Liver (tissue), 9 donors: ENCODE measurements around the gene PPP1R2. TPM values are rescaled to one million over a fixed set of nuclear protein-coding genes. Genes with fewer than 3 reads are reported as not detected.

Experiments used
- DNase-seq: peaks from one replicate; pipeline ENCODE4 v3.0.0-alpha.2; 2017; ENCODE audit warnings: low spot score
- H3K27ac ChIP-seq, 2 donors: one replicate each; pipeline ENCODE4 v1.7.0; 2013; ENCODE audit warnings: inconsistent platforms in 2 of 2, low read length in 2 of 2, control low read depth in 1 of 2, low read depth in 1 of 2, mild to moderate bottlenecking in 1 of 2
- H3K27me3 ChIP-seq, 4 donors: one replicate each; pipeline versions ENCODE4 v1.6.1 to v1.7.0; 2013; ENCODE audit warnings: low read length in 3 of 4, inconsistent platforms in 1 of 4, mild to moderate bottlenecking in 1 of 4, moderate library complexity in 1 of 4; ENCODE audit not compliant: control insufficient read depth in 4 of 4, insufficient read depth in 4 of 4
- H3K36me3 ChIP-seq, 4 donors: one replicate each; pipeline versions ENCODE4 v1.6.1 to v1.7.0; 2013; ENCODE audit warnings: low read length in 3 of 4, mild to moderate bottlenecking in 3 of 4, low read depth in 1 of 4, moderate library complexity in 1 of 4; ENCODE audit not compliant: control insufficient read depth in 4 of 4, insufficient read depth in 3 of 4
- H3K4me1 ChIP-seq, 4 donors: one replicate each; pipeline versions ENCODE4 v1.6.1 to v1.7.0; 2013; ENCODE audit warnings: low read length in 3 of 4, mild to moderate bottlenecking in 3 of 4, moderate library complexity in 1 of 4; ENCODE audit not compliant: control insufficient read depth in 4 of 4, insufficient read depth in 4 of 4
- H3K4me3 ChIP-seq, 3 donors: one replicate each; pipeline versions ENCODE4 v1.6.1 to v1.7.0; 2013; ENCODE audit warnings: low read length in 3 of 3, control low read depth in 1 of 3, low read depth in 1 of 3, mild to moderate bottlenecking in 1 of 3
- H3K9ac ChIP-seq, 2 donors: one replicate each; pipeline ENCODE4 v1.7.0; 2013; ENCODE audit warnings: low read length in 2 of 2, mild to moderate bottlenecking in 2 of 2, moderate library complexity in 2 of 2, control low read depth in 1 of 2, low read depth in 1 of 2
- H3K9me3 ChIP-seq, 4 donors: one replicate each; pipeline versions ENCODE4 v1.6.1 to v1.7.0; 2013; ENCODE audit warnings: low read length in 3 of 4; ENCODE audit not compliant: control insufficient read depth in 4 of 4
- ATF3 ChIP-seq: IDR thresholded peaks from 2 replicates; pipeline ENCODE4 v1.6.1; 2016; ENCODE audit warnings: antibody characterized with exemption
- EGR1 ChIP-seq, 2 donors: IDR thresholded peaks; 2 replicates each; pipeline ENCODE4 v1.6.1; 2016 to 2018; ENCODE audit warnings: antibody characterized with exemption in 2 of 2, low read depth in 2 of 2
- FOXA1 ChIP-seq: IDR thresholded peaks from 2 replicates; pipeline ENCODE4 v1.6.1; 2016; ENCODE audit warnings: antibody characterized with exemption
- FOXA2 ChIP-seq: IDR thresholded peaks from 2 replicates; pipeline ENCODE4 v1.6.1; 2016; ENCODE audit warnings: antibody characterized with exemption
- GABPA ChIP-seq, 2 donors: IDR thresholded peaks in 1 of 2; conservative IDR thresholded peaks in 1 of 2; 2 replicates each; pipeline ENCODE4 v1.6.1; 2016; ENCODE audit warnings: antibody characterized with exemption in 2 of 2, mild to moderate bottlenecking in 1 of 2, moderate library complexity in 1 of 2
- HNF4A ChIP-seq, 2 donors: conservative IDR thresholded peaks; 2 replicates each; pipeline ENCODE4 v1.6.1; 2016; ENCODE audit warnings: antibody characterized with exemption in 2 of 2, mild to moderate bottlenecking in 2 of 2
- HNF4G ChIP-seq: IDR thresholded peaks from 2 replicates; pipeline ENCODE4 v1.6.1; 2016; ENCODE audit warnings: antibody characterized with exemption
- JUND ChIP-seq, 2 donors: IDR thresholded peaks; 2 replicates each; pipeline ENCODE4 v1.6.1; 2016; ENCODE audit warnings: antibody characterized with exemption in 2 of 2
- MAX ChIP-seq: IDR thresholded peaks from 2 replicates; pipeline ENCODE4 v1.6.1; 2016; ENCODE audit warnings: antibody characterized with exemption
- NR2F2 ChIP-seq: IDR thresholded peaks from 2 replicates; pipeline ENCODE4 v1.6.1; 2016; ENCODE audit warnings: antibody characterized with exemption
- RAD21 ChIP-seq, 2 donors: IDR thresholded peaks; 2 replicates each; pipeline ENCODE4 v1.6.1; 2016; ENCODE audit warnings: antibody characterized with exemption in 2 of 2, mild to moderate bottlenecking in 2 of 2
- REST ChIP-seq: IDR thresholded peaks from 2 replicates; pipeline ENCODE4 v1.6.1; 2016; ENCODE audit warnings: antibody characterized with exemption, mild to moderate bottlenecking
- RXRA ChIP-seq, 2 donors: IDR thresholded peaks; 2 replicates each; pipeline ENCODE4 v1.6.1; 2017 to 2018; ENCODE audit warnings: antibody characterized with exemption in 2 of 2, mild to moderate bottlenecking in 1 of 2
- SP1 ChIP-seq: IDR thresholded peaks from 2 replicates; pipeline ENCODE4 v1.6.1; 2018; ENCODE audit warnings: antibody characterized with exemption, mild to moderate bottlenecking
- TAF1 ChIP-seq: conservative IDR thresholded peaks from 2 replicates; pipeline ENCODE4 v1.6.1; 2016; ENCODE audit warnings: antibody characterized with exemption, mild to moderate bottlenecking
- YY1 ChIP-seq: IDR thresholded peaks from 2 replicates; pipeline ENCODE4 v1.6.1; 2016; ENCODE audit warnings: antibody characterized with exemption, mild to moderate bottlenecking
- WGBS: extraction: QIAGEN DNeasy Blood & Tissue Kit; methylation state at CpG from one replicate; pipeline ENCODE4 v1.1.7; 2013; 5-methylcytosine and 5-hydroxymethylcytosine counted together
- polyA plus RNA-seq, 2 donors: library from polyadenylated mRNA; stranded (reverse) in 1 of 2; unstranded in 1 of 2; fragments of 200-250 nt in 1 of 2; fragments of >200 nt in 1 of 2; fragmentation: Nextera tagmentation in 1 of 2; extraction: Ambion mirVana in 1 of 2; gene quantifications; one replicate each; pipeline versions ENCODE4 v1.2.1 to v1.2.3, GENCODE V29; 2013 to 2015
- total RNA-seq, 2 donors: library from RNA; depleted of rRNA; stranded (reverse); fragments of >200 nt; gene quantifications; one replicate each; pipeline ENCODE4 v1.2.3, GENCODE V29; 2014
- TF ChIP-seq, protein P1 (sequence below): IDR thresholded peaks from 2 replicates; pipeline ENCODE4 v1.6.1; 2016; ENCODE audit warnings: antibody characterized with exemption
- TF ChIP-seq, protein P2 (sequence below): fragments of 150-350 bp; IDR thresholded peaks from 2 replicates; pipeline ENCODE4 v1.5.1; 2017; ENCODE audit warnings: improper control_type of control experiment, low read depth, low read length; ENCODE audit not compliant: missing input control
- donor health status: healthy.
- donor health status: healthy.
- donor health status: healthy.
- donor health status: healthy.
- donor health status: healthy.

The PPP1R2 gene
- total and polyA plus RNA-seq, 4 donors, result 9.3 to 21.4 (median 16.0) TPM

DNA sequence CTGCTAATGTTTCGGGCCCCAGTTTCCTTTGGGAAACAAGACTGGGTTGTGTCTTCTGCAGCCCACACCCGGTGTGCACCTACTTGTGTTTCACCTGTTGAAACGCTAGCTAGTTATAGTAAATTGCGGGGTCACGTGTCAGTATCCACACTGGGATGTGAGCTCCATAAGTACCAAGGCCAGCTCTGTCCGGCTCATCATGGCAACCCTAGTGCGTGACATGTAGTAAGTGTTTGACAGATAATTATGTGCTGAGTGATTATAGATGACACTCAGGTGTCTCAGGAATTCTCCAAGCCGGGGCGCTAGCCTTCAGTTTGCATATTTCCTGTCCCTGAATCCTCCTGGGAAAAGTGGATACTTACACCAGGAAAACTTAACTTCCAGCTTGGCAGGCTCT lies 27.8 kb upstream of the PPP1R2 start:
- H3K9ac ChIP-seq, result no peak overlapping the region
- H3K27ac ChIP-seq, result no peak overlapping the region
- H3K27me3 ChIP-seq, result no peaks in the 10 kb centered on the region
- no peaks in the 10 kb centered on the region for H3K9me3 ChIP-seq
- TF ChIP-seq HNF4A (conservative IDR thresholded peaks at IDR 0.05) (no peak), HNF4G (no peak), TAF1 (no peak), FOXA2 (no peak), MAX (no peak), GABPA (IDR thresholded peaks at IDR 0.05 in 1 of 2, conservative IDR thresholded peaks at IDR 0.05 in 1 of 2) (no peak), EGR1 (IDR thresholded peaks at IDR 0.05; ENCODE audit: low read depth in 2 of 2) (no peak), SP1 (no peak)
- no peaks in the 10 kb centered on the region for H3K4me1 ChIP-seq
- 92% methylated on average over 9 of the region's 9 CpGs for WGBS
- no peaks in the 10 kb centered on the region for H3K36me3 ChIP-seq
- DNase-seq, result no peak
- no peak overlapping the region for H3K4me3 ChIP-seq

GRCh38 chr3:195570344-195570743 lies 27.2 kb upstream of the PPP1R2 start:
- no peaks in the 10 kb centered on the region for H3K4me1 ChIP-seq
- H3K9me3 ChIP-seq, result no peaks in the 10 kb centered on the region
- H3K9ac ChIP-seq, result no peak overlapping the region
- H3K27me3 ChIP-seq, result no peaks in the 10 kb centered on the region
- TF ChIP-seq MAX (no peak), HNF4A (conservative IDR thresholded peaks at IDR 0.05) (no peak), ATF3 (no peak), FOXA2 (no peak), RXRA (IDR thresholded peaks at IDR 0.05) (no peak), TAF1 (no peak), YY1 (no peak), NR2F2 (no peak), JUND (IDR thresholded peaks at IDR 0.05) (no peak), FOXA1 (no peak)
- H3K4me3 ChIP-seq, result no peak overlapping the region
- no peak for DNase-seq
- 84% methylated on average over 6 of the region's 6 CpGs for WGBS
- H3K27ac ChIP-seq, result no peak overlapping the region
- H3K36me3 ChIP-seq, result no peaks in the 10 kb centered on the region

- H3K4me3 ChIP-seq, result no peak overlapping the region
- H3K4me1 ChIP-seq, result no peaks in the 10 kb centered on the region
- H3K27ac ChIP-seq, result no peak overlapping the region
- 80% methylated on average over 5 of the region's 5 CpGs for WGBS
- DNase-seq, result no peak
- H3K27me3 ChIP-seq, result no peaks in the 10 kb centered on the region
- TF ChIP-seq NR2F2 (no peak), SP1 (no peak), HNF4G (no peak), REST (no peak), HNF4A (conservative IDR thresholded peaks at IDR 0.05) (no peak), RXRA (IDR thresholded peaks at IDR 0.05) (no peak), RAD21 (IDR thresholded peaks at IDR 0.05) (no peak), MAX (no peak), FOXA2 (no peak), EGR1 (IDR thresholded peaks at IDR 0.05; ENCODE audit: low read depth in 2 of 2) (no peak), ATF3 (no peak), TAF1 (no peak)
- TF ChIP-seq, protein P1, sequence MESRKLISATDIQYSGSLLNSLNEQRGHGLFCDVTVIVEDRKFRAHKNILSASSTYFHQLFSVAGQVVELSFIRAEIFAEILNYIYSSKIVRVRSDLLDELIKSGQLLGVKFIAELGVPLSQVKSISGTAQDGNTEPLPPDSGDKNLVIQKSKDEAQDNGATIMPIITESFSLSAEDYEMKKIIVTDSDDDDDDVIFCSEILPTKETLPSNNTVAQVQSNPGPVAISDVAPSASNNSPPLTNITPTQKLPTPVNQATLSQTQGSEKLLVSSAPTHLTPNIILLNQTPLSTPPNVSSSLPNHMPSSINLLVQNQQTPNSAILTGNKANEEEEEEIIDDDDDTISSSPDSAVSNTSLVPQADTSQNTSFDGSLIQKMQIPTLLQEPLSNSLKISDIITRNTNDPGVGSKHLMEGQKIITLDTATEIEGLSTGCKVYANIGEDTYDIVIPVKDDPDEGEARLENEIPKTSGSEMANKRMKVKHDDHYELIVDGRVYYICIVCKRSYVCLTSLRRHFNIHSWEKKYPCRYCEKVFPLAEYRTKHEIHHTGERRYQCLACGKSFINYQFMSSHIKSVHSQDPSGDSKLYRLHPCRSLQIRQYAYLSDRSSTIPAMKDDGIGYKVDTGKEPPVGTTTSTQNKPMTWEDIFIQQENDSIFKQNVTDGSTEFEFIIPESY, result no peak
- TF ChIP-seq, protein P2, sequence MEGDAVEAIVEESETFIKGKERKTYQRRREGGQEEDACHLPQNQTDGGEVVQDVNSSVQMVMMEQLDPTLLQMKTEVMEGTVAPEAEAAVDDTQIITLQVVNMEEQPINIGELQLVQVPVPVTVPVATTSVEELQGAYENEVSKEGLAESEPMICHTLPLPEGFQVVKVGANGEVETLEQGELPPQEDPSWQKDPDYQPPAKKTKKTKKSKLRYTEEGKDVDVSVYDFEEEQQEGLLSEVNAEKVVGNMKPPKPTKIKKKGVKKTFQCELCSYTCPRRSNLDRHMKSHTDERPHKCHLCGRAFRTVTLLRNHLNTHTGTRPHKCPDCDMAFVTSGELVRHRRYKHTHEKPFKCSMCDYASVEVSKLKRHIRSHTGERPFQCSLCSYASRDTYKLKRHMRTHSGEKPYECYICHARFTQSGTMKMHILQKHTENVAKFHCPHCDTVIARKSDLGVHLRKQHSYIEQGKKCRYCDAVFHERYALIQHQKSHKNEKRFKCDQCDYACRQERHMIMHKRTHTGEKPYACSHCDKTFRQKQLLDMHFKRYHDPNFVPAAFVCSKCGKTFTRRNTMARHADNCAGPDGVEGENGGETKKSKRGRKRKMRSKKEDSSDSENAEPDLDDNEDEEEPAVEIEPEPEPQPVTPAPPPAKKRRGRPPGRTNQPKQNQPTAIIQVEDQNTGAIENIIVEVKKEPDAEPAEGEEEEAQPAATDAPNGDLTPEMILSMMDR, result no peak
- H3K9ac ChIP-seq, result no peak overlapping the region
- H3K9me3 ChIP-seq, result no peaks in the 10 kb centered on the region
- H3K36me3 ChIP-seq, result no peaks in the 10 kb centered on the region
These were observed 25.5 kb upstream of the PPP1R2 start for GRCh38 chr3:195568630-195569029.
